C4-2B (cell line): Measurements from ENCODE around the gene ZSWIM1.
"Not testable (repeated sequence)": the region's sequence is repeated elsewhere in the genome, so short reads cannot be mapped to it uniquely, and the experiment has no call there.

Experiments
- H3K27ac ChIP-seq: fragments of 450-650 bp; 2 replicates; pipeline ENCODE4 v1.5.1; 2017
- CTCF ChIP-seq: fragments of 450-650 bp; conservative IDR thresholded peaks from 2 replicates; pipeline ENCODE4 v1.5.1; 2017; ENCODE audit warnings: mild to moderate bottlenecking
- ZFX ChIP-seq: fragments of 450-650 bp; IDR thresholded peaks from 2 replicates; pipeline ENCODE4 v1.6.1; 2017

The ZSWIM1 gene

GRCh38 chr20:45866454-45866853 lies 14.6 kb upstream of the ZSWIM1 start:
- no peak overlapping the region for H3K27ac ChIP-seq
- TF ChIP-seq CTCF (no peak), ZFX (no peak)

DNA sequence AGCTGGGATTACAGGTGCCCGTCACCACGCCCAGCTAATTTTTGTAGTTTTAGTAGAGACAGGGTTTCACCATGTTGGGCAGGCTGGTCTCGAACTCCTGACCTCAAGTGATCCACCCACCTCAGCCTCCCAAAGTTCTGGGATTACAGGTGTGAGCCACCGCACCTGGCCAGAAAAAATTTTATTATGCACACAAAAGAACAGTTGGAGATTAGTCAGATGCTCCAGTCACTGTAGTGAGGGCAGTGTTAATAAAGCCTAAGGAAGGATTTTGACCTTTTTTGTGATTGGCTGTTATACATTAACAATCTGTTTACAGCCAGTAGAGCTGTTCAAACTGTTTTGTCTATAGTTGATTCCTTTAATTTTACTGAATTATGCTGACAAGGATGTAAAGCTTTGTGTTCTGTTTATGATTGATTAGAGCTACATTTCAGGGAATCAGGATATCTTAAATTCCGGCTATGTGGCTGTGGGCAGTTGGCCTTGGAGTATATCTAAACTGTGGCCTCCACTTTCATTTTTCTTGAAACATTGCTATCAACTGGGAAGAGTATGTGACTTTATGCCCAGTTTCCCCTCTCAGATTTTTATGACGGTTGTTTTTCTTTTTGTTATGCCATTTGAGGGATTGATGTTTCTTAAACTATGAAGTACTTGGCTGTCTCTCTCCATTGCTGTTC lies 13.8 kb upstream of the ZSWIM1 start:
- TF ChIP-seq CTCF: no peak
- TF ChIP-seq ZFX: no peak
- no peak overlapping the region for H3K27ac ChIP-seq

DNA sequence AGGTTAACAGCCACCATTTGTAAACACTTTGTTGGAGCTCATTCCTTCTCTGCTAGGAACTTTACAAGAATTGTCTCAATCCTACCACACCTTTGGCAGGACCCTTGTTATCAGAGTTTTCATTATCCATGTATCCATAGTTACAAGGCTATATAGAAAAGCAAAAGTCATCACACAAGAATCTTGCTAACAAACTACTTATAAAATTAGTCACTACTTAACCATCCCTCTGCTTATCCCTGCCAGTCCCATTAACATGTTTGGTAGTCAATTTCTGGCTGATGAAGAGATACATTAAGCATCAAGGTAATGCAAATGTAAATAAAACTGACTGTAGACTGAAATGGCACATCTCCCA lies 13.2 kb upstream of the ZSWIM1 start:
- no peak overlapping the region for H3K27ac ChIP-seq
- TF ChIP-seq CTCF (no peak), ZFX (no peak)

DNA sequence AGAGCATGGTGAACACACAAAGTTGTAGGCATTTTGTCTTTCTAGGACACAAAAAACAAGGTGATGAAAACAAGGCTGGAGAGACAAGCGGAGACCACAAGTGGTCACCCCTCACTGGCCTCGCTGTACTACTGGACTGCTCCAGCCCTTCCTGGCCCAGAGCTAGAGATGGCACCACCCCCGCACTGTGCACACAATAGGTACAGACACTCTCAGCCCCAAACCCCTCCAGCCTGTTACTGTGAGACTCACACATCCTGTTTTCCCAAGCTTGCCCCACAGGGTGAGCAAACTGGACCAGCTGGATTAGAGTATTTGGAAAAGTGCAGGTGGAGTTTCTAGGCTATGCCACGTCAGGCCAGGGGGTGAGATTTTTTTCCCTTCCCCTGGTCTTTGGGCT lies 8.4 kb upstream of the ZSWIM1 start:
- TF ChIP-seq ZFX: no peak
- TF ChIP-seq CTCF: no peak
- no peak overlapping the region; the same call in 1 of the 2 replicates for H3K27ac ChIP-seq

- H3K27ac ChIP-seq: no peak overlapping the region
- TF ChIP-seq CTCF: no peak
These were observed 7.5 kb upstream of the ZSWIM1 start for GRCh38 chr20:45873409-45874103.

- not testable (repeated sequence) for H3K27ac ChIP-seq
These were observed 6.9 kb upstream of the ZSWIM1 start for GRCh38 chr20:45874104-45874481.

DNA sequence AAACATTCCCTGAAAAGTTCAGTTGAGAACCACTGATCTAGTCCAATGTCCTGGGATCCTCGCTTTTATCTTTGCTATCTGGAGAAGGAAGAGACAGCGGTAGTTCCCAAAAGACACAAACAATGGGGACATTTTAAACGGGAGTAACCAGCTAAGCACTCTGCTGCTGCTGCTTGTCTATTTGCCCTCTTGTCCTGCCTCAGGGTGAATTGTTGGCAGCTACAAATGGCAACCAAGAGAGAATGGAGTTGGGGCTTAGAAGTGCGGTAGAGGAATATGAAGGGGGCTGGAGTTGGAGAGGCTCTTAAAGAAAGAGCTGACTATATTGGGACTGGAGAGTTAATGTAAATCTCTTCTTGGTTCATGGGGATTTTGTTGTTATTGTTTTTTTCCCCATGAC lies 6.5 kb upstream of the ZSWIM1 start:
- TF ChIP-seq ZFX (no peak), CTCF (no peak)
- H3K27ac ChIP-seq: no peak overlapping the region

DNA sequence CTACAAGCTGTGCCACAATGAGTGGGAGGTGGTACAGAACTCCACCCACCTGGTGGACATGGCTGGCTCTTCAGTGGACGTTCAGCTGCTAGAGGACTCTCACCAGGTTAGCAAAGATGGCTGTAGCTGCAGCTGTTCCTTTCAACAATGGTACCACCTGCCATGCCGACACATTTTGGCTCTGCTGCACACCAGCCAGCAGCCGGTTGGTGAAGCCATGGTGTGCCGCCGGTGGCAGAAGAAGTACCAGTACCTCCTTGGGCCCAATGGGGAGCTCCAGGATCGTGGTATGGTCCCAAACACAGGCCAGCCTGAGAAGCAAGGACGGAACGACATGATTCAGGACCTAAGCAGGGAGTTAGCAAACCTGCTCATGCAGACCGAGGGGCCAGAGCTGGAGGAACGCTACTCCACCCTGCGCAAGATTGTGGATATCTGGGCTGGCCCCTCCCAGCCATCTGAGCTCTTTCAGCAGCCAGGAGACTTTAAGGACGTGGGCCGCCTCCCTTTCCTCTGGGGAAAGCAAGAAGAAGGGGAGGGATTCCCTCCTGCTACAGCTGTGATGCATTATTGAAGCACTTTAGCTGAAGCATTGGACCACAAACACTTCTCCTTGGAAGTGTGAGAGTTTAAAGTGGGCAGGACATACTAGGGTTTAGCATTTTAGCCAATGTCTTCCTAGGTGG lies 2.8 kb upstream of the ZSWIM1 start:
- TF ChIP-seq CTCF (no peak), ZFX (no peak)

More for the DNA sequence above, 2.8 kb upstream of the ZSWIM1 start:
- no peak overlapping the region for H3K27ac ChIP-seq
